ENCODE results near the gene PAM.

- no peak for TF ChIP-seq POLR2A (IDR thresholded peaks at IDR 0.05)
- TF ChIP-seq CTCF (IDR thresholded peaks at IDR 0.05): no peak
Observed at GRCh38 chr5:102856389-102856777, 101.3 kb downstream of the PAM start.

Measured in prostate gland (tissue), 2 donors.